ENCODE measurements around the gene FBLN1.

- TF ChIP-seq, protein P1, sequence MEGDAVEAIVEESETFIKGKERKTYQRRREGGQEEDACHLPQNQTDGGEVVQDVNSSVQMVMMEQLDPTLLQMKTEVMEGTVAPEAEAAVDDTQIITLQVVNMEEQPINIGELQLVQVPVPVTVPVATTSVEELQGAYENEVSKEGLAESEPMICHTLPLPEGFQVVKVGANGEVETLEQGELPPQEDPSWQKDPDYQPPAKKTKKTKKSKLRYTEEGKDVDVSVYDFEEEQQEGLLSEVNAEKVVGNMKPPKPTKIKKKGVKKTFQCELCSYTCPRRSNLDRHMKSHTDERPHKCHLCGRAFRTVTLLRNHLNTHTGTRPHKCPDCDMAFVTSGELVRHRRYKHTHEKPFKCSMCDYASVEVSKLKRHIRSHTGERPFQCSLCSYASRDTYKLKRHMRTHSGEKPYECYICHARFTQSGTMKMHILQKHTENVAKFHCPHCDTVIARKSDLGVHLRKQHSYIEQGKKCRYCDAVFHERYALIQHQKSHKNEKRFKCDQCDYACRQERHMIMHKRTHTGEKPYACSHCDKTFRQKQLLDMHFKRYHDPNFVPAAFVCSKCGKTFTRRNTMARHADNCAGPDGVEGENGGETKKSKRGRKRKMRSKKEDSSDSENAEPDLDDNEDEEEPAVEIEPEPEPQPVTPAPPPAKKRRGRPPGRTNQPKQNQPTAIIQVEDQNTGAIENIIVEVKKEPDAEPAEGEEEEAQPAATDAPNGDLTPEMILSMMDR (IDR thresholded peaks at IDR 0.05), result no peak
- TF ChIP-seq EZH2 (IDR thresholded peaks at IDR 0.05; ENCODE audit: borderline replicate concordance, insufficient read depth, low read depth, low read length, poor library complexity, severe bottlenecking), result no peak
Measured at GRCh38 chr22:45631140-45631840, 128.6 kb downstream of the FBLN1 start.

Data from B cell (primary cell).